COLO668 (cell line): Measurements from ENCODE around the gene SLC5A8.

Experiments used
- DNase-seq: peaks from one replicate; lab custom pipeline; 2025; ENCODE audit not compliant: unreplicated experiment; lab: John Stamatoyannopoulos, UW

Gene SLC5A8, protein sequence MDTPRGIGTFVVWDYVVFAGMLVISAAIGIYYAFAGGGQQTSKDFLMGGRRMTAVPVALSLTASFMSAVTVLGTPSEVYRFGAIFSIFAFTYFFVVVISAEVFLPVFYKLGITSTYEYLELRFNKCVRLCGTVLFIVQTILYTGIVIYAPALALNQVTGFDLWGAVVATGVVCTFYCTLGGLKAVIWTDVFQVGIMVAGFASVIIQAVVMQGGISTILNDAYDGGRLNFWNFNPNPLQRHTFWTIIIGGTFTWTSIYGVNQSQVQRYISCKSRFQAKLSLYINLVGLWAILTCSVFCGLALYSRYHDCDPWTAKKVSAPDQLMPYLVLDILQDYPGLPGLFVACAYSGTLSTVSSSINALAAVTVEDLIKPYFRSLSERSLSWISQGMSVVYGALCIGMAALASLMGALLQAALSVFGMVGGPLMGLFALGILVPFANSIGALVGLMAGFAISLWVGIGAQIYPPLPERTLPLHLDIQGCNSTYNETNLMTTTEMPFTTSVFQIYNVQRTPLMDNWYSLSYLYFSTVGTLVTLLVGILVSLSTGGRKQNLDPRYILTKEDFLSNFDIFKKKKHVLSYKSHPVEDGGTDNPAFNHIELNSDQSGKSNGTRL

GRCh38 chr12:101209319-101210302, at the start of gene SLC5A8:
TSS of gene SLC5A8 (minus strand) at chr12:101210238. CDS start at chr12:101209848, 390 bp downstream.
- DNase-seq, result peak; percentile 77

DNA sequence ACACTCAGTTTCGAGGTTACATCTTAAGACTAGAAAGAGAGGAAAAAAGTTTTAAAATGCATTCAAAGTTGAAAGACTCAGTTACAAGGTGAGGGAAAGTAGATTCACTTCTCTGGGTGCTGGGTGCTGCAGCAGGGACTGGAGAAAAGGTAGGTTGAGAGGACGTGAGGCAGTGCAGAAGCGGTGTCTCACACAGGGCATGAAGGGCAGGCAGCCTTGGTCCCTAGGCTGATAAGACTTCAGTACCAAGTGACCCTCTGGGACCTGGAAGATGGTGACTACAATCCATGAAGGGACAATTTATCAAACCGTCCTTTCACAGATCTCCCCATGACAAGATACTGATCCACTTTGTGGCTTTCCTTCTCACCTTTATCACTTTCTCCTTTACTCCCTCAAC, 47.3 kb upstream of the SLC5A8 start:
- no peak for DNase-seq

- DNase-seq, result no peak
These were observed 46.2 kb upstream of the SLC5A8 start for GRCh38 chr12:101256266-101256665.

- DNase-seq, result no peak
These were observed 33.6 kb upstream of the SLC5A8 start for GRCh38 chr12:101243616-101244015.

GRCh38 chr12:101243074-101243473, 33.0 kb upstream of the SLC5A8 start:
- no peak for DNase-seq

GRCh38 chr12:101238800-101239329, 28.8 kb upstream of the SLC5A8 start:
- no peak for DNase-seq

DNA sequence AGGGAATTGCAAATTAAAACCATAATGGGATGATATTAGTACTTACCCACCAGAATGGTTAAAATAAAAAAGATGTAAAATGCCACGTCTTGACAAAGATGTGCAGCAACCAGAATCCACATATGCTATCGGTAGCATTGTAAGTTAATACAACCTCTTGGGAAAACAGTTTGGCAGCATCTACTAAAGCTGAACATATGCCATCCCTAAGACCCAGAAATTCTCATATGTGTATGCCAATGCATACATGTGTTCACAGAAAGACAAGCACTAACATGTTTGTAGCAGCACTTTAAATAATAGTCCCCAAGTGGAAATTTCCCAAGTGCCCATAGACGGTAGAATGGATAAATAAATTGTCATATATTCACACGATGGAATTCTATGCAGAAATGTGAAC, 28.3 kb upstream of the SLC5A8 start:
- no peak for DNase-seq

DNA sequence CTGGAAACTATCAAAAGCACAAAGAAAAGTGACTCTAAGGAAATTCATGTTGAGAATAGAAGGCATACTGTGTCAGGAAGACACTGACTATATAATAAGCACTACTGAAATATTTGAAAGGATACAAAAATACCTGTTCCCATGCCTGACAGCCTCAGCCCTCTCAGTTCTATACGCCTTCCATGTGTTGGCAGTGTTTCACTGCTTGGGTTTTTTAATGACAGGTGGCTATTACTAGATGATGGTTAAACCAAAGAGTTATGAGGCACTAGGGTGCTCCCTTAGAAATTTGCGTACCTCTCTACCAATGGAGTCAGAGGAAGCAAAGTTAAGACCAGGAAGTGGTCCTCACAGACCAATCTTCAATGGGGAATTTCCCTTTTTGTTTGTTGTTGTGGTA, 25.6 kb upstream of the SLC5A8 start:
- DNase-seq, result no peak

DNA sequence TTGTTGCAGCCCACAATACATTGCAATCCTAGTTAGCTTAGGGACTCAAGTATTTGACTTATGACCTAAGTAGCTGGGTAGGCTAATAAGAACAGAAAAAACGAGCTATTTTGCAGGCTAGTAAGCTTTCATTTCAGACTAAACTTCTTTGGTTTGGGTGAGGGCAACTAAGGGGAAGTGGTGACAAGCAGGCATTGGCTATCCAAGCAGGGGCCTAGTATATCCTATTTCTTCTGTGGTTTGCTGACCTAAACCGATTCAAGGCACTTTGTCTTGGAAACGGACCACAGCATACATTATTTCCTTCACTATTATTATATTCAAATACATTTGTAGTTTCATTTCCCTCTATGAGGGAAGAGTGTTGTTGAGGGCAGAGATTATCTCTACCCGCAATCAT, 21.6 kb upstream of the SLC5A8 start:
- DNase-seq, result no peak

DNA sequence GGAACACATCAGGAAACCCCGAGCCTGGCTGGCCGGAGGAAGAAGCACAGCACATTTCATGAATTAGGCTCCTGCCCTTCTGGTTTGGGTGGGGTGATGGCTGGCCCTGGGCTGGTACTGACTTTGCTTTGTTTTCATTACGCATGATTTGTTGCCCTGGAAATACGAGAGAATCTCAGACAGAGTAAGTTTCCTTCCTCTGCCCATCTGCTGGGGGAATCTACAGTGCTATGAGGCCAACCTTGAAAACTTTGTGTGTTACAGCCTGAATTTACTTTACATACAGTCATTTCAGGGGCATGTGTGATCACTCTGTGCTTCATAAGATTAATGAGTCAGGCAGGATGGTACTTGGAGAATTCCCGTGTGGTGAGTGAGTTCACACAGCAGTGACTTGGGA, 20.5 kb upstream of the SLC5A8 start:
- no peak for DNase-seq

GRCh38 chr12:101229841-101230241, 19.8 kb upstream of the SLC5A8 start:
- no peak for DNase-seq

DNA sequence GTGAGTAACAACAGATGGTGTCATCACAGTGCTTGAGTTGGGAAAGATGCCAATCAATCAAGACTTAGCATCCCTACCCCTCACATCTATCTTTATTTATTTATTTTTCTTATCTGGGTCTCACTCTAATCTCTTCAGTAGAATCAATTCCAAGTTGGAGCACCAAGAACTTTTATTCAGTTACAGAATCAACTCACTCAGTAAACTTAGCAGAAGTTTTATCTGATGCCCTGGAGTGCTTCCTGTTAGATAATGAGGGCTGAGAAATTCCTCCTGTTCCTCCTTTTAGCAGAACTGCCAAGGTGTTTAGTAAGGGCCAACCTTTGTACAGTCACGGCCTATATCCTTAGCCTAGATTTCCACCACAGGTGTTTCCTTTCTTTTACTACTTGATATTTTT, 11.3 kb upstream of the SLC5A8 start:
- no peak for DNase-seq

- no peak for DNase-seq
These were observed 6.8 kb upstream of the SLC5A8 start for GRCh38 chr12:101216810-101217209.

DNA sequence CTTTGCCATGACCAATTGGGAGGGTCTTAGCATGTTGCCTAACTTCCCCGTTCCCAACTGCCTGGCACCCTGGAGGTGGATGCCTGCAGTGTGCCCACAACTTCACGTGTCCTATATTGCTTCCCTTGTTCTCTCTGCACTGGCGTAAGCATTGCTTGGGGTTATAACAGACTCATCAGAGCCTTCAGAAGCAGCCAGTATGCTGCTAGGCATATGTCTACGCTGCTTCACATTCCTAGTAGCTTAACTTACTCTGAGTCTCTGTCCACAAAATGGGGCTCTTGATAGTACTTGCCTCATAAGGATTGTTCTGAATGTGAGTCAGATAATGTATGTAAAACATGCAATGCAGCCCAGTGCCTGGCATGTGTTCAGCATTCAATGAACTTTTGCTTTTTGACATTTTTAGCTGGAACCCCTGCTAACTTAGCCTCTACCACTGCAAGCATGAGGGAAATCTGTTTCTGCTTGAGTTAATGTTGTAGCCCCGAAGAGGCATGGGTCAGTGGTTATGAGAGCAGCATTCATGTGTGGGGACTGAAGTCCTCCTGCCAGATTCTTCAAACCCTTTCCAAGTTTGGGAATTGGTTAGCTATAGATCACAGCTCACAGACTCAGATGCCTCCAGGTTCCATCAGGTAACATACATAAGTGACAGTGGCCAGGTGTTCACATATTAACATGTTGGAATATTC, 2.8 kb downstream of the SLC5A8 start:
- DNase-seq, result no peak

- no peak for DNase-seq
These were observed 5.3 kb downstream of the SLC5A8 start for GRCh38 chr12:101204602-101205304.

DNA sequence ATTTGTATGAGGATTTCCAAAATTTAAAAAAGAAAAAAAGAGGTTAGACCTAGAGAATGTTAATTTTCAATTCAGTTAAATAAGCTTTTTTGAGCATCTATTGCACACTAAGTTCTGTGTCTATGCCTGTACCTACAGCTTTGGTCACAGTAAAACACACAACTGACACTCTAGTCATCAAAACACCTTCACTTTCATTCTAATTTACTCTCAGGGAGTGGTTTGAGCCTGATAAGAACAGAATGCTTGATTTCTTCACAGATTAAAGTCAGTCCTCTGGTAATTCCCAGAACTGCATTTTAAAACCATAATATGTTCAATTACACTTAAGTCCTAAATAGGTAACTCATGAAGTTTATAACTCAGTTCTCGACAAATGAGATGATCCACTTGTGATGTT, 9.2 kb downstream of the SLC5A8 start:
- no peak for DNase-seq

DNA sequence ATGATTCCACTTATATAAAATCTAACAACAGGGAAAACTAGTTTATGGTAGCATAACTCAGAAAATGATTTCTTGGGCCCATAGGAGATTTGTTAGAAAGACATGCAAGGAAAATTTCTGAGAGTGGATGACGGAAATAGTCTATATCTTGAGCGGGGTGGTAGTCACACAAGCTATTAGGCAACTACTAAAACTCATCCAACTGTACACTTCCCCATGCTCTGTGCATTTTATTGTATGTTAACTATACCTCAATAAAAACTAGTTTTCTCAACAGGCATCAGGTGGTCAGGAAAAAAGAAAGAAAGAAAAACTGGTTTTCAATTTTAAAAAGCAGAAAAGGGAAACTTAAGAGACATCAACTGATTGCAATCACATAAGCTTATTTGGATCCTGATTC, 9.9 kb downstream of the SLC5A8 start:
- DNase-seq, result no peak

DNA sequence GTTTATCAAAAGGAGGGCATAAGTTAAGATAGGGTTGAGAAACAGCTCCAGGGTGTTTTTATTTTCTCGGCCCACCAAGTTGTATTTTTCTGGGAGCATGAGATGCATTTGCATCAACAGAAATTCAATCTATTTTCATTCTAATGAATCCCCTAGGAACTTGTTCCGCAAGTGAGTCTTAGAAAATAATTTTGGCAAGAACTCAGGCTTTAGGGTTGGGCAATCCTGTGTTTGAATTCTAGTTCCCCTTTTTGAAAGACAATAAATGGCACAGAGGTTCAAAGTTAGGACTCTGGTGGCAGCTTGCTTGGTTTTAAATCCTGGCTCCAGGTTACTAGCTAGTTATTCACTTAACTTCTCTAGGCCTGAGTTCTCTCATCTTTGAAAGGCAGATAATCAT, 23.7 kb downstream of the SLC5A8 start:
- DNase-seq, result no peak

GRCh38 chr12:101181776-101182175, 28.3 kb downstream of the SLC5A8 start:
- DNase-seq, result no peak

DNA sequence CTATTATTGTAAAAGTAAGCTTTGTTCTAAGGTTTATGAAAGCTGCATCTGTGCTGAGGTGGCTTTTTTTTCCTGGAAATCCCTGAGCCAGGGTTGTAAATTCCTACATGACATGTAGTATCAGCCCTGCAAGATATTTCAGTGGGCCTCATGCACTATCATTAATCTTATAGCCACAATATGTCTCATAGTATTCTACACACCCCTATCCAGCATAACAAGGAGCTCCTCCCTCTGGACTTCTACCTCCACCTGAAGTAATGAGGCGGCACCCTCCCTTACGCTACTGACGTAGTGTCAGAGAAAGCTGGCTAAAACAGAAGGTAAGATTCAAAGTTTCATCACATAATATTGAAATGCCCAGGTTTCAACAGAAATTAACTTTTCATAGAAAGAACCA, 35.5 kb downstream of the SLC5A8 start:
- no peak for DNase-seq
